OCI-LY3 (cell line): Measurements from ENCODE around the gene LCE7A.

ENCODE experiments used
- CTCF ChIP-seq: fragments of 200-600, 300-600 bp; sonication (generic); IDR thresholded peaks from 2 replicates; pipeline ENCODE4 v1.5.1; 2014; ENCODE audit warnings: antibody characterized with exemption, low read length, low read depth
- EZH2phosphoT487 ChIP-seq: fragments of 200-600 bp; shearing (Covaris generic); IDR thresholded peaks from 2 replicates; pipeline ENCODE4 v1.6.1; 2018; ENCODE audit warnings: antibody characterized with exemption, mixed run types, low read depth

GRCh38 chr1:152899883-152900282 lies 40.1 kb downstream of the LCE7A start:
- no peak for TF ChIP-seq CTCF
- TF ChIP-seq EZH2phosphoT487: no peak
